ENCODE results near the gene PALM2AKAP2.
"Not testable (repeated sequence)": the region's sequence is repeated elsewhere in the genome, so short reads cannot be mapped to it uniquely, and the experiment has no call there.

DNA sequence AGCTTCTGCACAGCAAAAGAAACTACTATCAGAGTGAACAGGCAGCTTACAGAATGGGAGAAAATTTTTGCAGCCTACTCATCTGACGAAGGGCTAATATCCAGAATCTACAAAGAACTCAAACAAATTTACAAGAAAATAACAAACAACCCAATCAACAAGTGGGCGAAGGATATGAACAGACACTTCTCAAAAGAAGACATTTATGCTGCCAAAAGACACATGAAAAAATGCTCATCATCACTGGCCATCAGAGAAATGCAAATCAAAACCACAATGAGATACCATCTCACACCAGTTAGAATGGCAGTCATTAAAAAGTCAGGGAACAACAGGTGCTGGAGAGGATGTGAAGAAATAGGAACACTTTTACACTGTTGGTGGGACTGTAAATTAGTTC, 45.4 kb downstream of the PALM2AKAP2 start:
- TF ChIP-seq, protein P1, sequence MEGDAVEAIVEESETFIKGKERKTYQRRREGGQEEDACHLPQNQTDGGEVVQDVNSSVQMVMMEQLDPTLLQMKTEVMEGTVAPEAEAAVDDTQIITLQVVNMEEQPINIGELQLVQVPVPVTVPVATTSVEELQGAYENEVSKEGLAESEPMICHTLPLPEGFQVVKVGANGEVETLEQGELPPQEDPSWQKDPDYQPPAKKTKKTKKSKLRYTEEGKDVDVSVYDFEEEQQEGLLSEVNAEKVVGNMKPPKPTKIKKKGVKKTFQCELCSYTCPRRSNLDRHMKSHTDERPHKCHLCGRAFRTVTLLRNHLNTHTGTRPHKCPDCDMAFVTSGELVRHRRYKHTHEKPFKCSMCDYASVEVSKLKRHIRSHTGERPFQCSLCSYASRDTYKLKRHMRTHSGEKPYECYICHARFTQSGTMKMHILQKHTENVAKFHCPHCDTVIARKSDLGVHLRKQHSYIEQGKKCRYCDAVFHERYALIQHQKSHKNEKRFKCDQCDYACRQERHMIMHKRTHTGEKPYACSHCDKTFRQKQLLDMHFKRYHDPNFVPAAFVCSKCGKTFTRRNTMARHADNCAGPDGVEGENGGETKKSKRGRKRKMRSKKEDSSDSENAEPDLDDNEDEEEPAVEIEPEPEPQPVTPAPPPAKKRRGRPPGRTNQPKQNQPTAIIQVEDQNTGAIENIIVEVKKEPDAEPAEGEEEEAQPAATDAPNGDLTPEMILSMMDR (conservative IDR thresholded peaks at IDR 0.05), result not testable (repeated sequence)
- not testable (repeated sequence) for TF ChIP-seq EZH2 (IDR thresholded peaks at IDR 0.05; ENCODE audit: low read depth)
